Neural cell (in vitro differentiated cells): Measurements from ENCODE around the gene TNFAIP8L1.

Experiments used
- CTCF ChIP-seq: fragments of 450-650 bp; IDR thresholded peaks from 2 replicates; pipeline ENCODE4 v1.5.1; 2014; ENCODE audit warnings: antibody characterized with exemption, mild to moderate bottlenecking, moderate library complexity; ENCODE audit not compliant: poor library complexity, severe bottlenecking
- MXI1 ChIP-seq: fragments of 450-650 bp; conservative IDR thresholded peaks from 2 replicates; pipeline ENCODE4 v1.6.1; 2014; ENCODE audit warnings: antibody characterized with exemption, mild to moderate bottlenecking; ENCODE audit not compliant: poor library complexity, severe bottlenecking
- TAF1 ChIP-seq: IDR thresholded peaks from 2 replicates; pipeline ENCODE4 v1.6.1; 2012; ENCODE audit warnings: low read depth

- TF ChIP-seq CTCF (no peak), MXI1 (no peak), TAF1 (no peak)
Observed at GRCh38 chr19:4638828-4639530, at the start of gene TNFAIP8L1.
